ENCODE measurements around the gene ZDHHC11B. TPM values are rescaled to one million over a fixed set of nuclear protein-coding genes. Genes with fewer than 3 reads are reported as not detected.

ZDHHC11B gene
- total and polyA plus RNA-seq, 2 of the 13 experiments (the other 11 are each of a cell fraction or from before 2014, with no cell fraction given) = 0.11 to 0.12 TPM

DNA sequence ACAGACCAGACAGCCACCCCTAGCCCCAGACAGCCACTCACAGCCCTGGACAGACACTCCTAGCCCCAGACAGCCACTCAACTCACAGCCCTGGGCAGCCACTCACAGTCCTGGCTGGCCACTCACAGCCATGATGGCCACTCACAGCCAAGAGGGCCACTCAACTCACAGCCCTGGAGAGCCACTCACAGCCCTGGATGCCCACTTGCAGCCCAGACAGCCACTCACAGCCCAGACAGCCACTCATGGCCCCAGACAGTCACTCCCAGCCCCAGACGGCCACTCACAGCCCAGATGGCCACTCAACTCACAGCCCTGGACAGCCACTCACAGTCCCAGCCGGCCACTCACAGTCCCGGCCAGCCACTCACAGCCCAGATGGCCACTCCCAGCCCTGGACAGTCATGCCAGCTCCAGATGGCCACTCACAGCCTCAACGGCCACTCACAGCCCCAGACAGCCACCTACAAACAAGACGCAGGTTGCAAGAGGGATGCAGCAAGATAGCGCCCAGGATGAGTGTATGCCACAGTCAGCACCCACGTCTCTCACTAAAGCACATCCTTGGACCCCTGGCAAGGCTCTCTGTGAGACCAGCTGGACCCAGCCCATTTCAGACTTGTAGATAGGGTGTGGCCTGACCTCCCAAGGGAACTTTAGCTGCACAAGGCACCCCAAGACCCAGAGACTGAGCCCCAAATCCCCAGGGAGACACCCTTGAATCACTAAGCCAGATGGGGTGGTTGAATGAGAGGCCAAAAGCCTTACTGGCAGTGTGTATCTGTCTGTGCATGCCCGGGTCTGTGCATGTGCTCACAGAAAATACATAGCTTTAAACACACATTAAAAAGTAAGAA is 22.4 kb downstream of the ZDHHC11B start:
- ATAC-seq (no peak), FAIRE-seq (no peak), DNase-seq (ENCODE audit: low spot score) (no peak)
- POLR2A ChIA-PET = no interaction called here
- no peak overlapping the region for H3K27ac ChIP-seq (ENCODE audit: extremely low read length, insufficient read depth, low read length)
- no peaks in the 10 kb centered on the region for H3K9me3 ChIP-seq (ENCODE audit: low read length)
- no TSS peak for BruUV-seq (replicated peaks)
- CTCF ChIA-PET (ENCODE audit: low intra/inter-chr PET ratio, low total read pairs) = no interaction called here
- WGBS (ENCODE audit: low lambda C conversion rate) = 32% methylated on average over 8 of the region's 8 CpGs
- intact Hi-C loops (cut with micrococcal nuclease; ENCODE audit: unreplicated experiment) (no loop called here), in situ Hi-C loops (cut with HindIII; ENCODE audit: extremely low pct_ligation_motif_present, low pct_unique_long_range_greater_than_20kb) (no loop called here)
- H4K20me1 ChIP-seq (ENCODE audit: insufficient read depth, low read length) = no peaks in the 10 kb centered on the region
- no peak overlapping the region for H3K4me3 ChIP-seq (replicated peaks in 1 of 3; ENCODE audit: insufficient read depth in 1 of 3, low read depth in 2 of 3, low read length in 3 of 3)
- H3K4me2 ChIP-seq (ENCODE audit: low read depth, low read length) = no peak overlapping the region
- peaks cover 3 to 58% of the 10 kb centered on the region in 2 experiments for H3K27me3 ChIP-seq (ENCODE audit: control insufficient read depth in 1 of 2, insufficient read depth in 2 of 2, low read length in 2 of 2)
- H2AFZ ChIP-seq (ENCODE audit: low read length) = no peak overlapping the region
- H3K79me2 ChIP-seq (ENCODE audit: insufficient read depth, low read length) = no peaks in the 10 kb centered on the region
- no peak overlapping the region for H3K9ac ChIP-seq (ENCODE audit: insufficient read depth, low read depth, low read length)
- H3K36me3 ChIP-seq (replicated peaks in 1 of 2; ENCODE audit: control insufficient read depth in 1 of 2, insufficient read depth in 2 of 2, low read length in 2 of 2) = no peaks in the 10 kb centered on the region
- no peak for TF ChIP-seq HCFC1 (IDR thresholded peaks at IDR 0.05; ENCODE audit: low read depth, low read length)
- no peak for TF ChIP-seq YY1 (IDR thresholded peaks at IDR 0.05; ENCODE audit: insufficient read depth, insufficient replicate concordance, low read depth, low read length)
- TF ChIP-seq, protein P1, sequence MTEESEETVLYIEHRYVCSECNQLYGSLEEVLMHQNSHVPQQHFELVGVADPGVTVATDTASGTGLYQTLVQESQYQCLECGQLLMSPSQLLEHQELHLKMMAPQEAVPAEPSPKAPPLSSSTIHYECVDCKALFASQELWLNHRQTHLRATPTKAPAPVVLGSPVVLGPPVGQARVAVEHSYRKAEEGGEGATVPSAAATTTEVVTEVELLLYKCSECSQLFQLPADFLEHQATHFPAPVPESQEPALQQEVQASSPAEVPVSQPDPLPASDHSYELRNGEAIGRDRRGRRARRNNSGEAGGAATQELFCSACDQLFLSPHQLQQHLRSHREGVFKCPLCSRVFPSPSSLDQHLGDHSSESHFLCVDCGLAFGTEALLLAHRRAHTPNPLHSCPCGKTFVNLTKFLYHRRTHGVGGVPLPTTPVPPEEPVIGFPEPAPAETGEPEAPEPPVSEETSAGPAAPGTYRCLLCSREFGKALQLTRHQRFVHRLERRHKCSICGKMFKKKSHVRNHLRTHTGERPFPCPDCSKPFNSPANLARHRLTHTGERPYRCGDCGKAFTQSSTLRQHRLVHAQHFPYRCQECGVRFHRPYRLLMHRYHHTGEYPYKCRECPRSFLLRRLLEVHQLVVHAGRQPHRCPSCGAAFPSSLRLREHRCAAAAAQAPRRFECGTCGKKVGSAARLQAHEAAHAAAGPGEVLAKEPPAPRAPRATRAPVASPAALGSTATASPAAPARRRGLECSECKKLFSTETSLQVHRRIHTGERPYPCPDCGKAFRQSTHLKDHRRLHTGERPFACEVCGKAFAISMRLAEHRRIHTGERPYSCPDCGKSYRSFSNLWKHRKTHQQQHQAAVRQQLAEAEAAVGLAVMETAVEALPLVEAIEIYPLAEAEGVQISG (CRISPR knock-in tag; IDR thresholded peaks at IDR 0.05) = no peak
- TF ChIP-seq ASH2L (IDR thresholded peaks at IDR 0.05; ENCODE audit: insufficient read length, low read depth, low read length) = peak; percentile 79
- TF ChIP-seq SKI (IDR thresholded peaks at IDR 0.05; ENCODE audit: partially characterized antibody) = peak; percentile 38
- TF ChIP-seq TEAD3 (CRISPR knock-in tag; optimal IDR thresholded peaks at IDR 0.05; ENCODE audit: borderline replicate concordance) = no peak
- TF ChIP-seq ZBTB21 (CRISPR knock-in tag; IDR thresholded peaks at IDR 0.05) = no peak
- H3K4me1 ChIP-seq (ENCODE audit: insufficient read depth, low read length) = peaks cover 35% of the 10 kb centered on the region
